HepG2 (cell line): Measurements from ENCODE around the gene HDLBP. TPM values are rescaled to one million over a fixed set of nuclear protein-coding genes. Genes with fewer than 3 reads are reported as not detected.
A peak's percentile ranks its signal among the peaks of the same experiment; 100 is the strongest.

ENCODE experiments used
- ATF7-NPFF ChIP-seq: sonication (generic); formaldehyde crosslinking; IDR thresholded peaks from 2 replicates; pipeline ENCODE4 v1.8.1; 2023; ENCODE audit warnings: mild to moderate bottlenecking, low read depth, missing genetic modification reagents, moderate library complexity
- CREBL2 ChIP-seq: sonication (generic); formaldehyde crosslinking; IDR thresholded peaks from 2 replicates; pipeline ENCODE4 v1.8.1; 2023; ENCODE audit warnings: missing genetic modification reagents, mild to moderate bottlenecking, borderline replicate concordance
- GABPA ChIP-seq, 2 experiments: IDR thresholded peaks; 2 replicates each; pipeline ENCODE4 v1.6.1; 2011 to 2016; ENCODE audit warnings: low read depth in 2 of 2, low read length in 1 of 2, missing biosample characterization in 1 of 2, missing genetic modification characterization in 1 of 2
- KLF6 ChIP-seq: IDR thresholded peaks from 2 replicates; pipeline ENCODE4 v1.8.0; 2016; ENCODE audit warnings: missing biosample characterization, missing genetic modification reagents
- TFAP4 ChIP-seq: sonication (generic); IDR thresholded peaks from 2 replicates; pipeline ENCODE4 v1.6.1; 2016; ENCODE audit warnings: low read depth, borderline replicate concordance
- YY1 ChIP-seq: IDR thresholded peaks from 2 replicates; pipeline ENCODE4 v1.6.1; 2011; ENCODE audit warnings: low read length, low read depth, moderate library complexity, mild to moderate bottlenecking; ENCODE audit not compliant: insufficient read depth, insufficient replicate concordance
- ZBTB4 ChIP-seq: sonication (generic); formaldehyde crosslinking; IDR thresholded peaks from 2 replicates; pipeline ENCODE4 v1.4.0; 2020; ENCODE audit warnings: missing genetic modification reagents, mild to moderate bottlenecking, borderline replicate concordance
- ZNF121 ChIP-seq: sonication (generic); formaldehyde crosslinking; IDR thresholded peaks from 2 replicates; pipeline ENCODE4 v1.5.0; 2020; ENCODE audit warnings: mild to moderate bottlenecking, missing genetic modification reagents
- polyA plus RNA-seq, 8 experiments: library from polyadenylated mRNA; depleted of rRNA in 3 of 8; stranded (reverse) in 7 of 8; unstranded in 1 of 8; fragments of >200 nt; fragmentation: Illumina TruSeq in 4 of 8; extraction: Trizol in 4 of 8; gene quantifications; 2 replicates each; pipeline versions ENCODE4 v1.2.1 to v1.2.3, GENCODE V29; 2011 to 2016; ENCODE audit warnings: low read depth in 4 of 8, missing spikeins in 1 of 8, mixed read lengths in 1 of 8; ENCODE audit not compliant: insufficient read depth in 1 of 8
- total RNA-seq, 5 experiments: library from RNA; depleted of rRNA; stranded (reverse); fragments of >200 nt; fragmentation: Illumina TruSeq; extraction: Trizol; gene quantifications; 2 replicates each; pipeline ENCODE4 v1.2.3, GENCODE V29; 2016; ENCODE audit warnings: low read depth in 1 of 5

Gene HDLBP
- total and polyA plus RNA-seq, 2 of the 13 experiments (the other 11 are each of a cell fraction or from before 2014, with no cell fraction given): 464 to 707 TPM

GRCh38 chr2:241286348-241287090, 29.0 kb downstream of the HDLBP start (continued):
- TF ChIP-seq TFAP4: no peak
- no peak for TF ChIP-seq GABPA (IDR thresholded peaks at IDR 0.05; ENCODE audit: low read depth, low read length)
- TF ChIP-seq GABPA (CRISPR knock-in tag; IDR thresholded peaks at IDR 0.05; ENCODE audit: low read depth): no peak
- TF ChIP-seq KLF6 (CRISPR knock-in tag): no peak
- TF ChIP-seq ATF7-NPFF (CRISPR knock-in tag): no peak
- no peak for TF ChIP-seq CREBL2 (CRISPR knock-in tag)
- peak; percentile 94 for TF ChIP-seq ZNF121
- TF ChIP-seq YY1: no peak
- no peak for TF ChIP-seq ZBTB4 (CRISPR knock-in tag)
- TF ChIP-seq, all 625 proteins: peak for 4
